ENCODE measurements around the gene KIFAP3. TPM values are rescaled to one million over a fixed set of nuclear protein-coding genes. Genes with fewer than 3 reads are reported as not detected.
"Not testable (repeated sequence)": the region's sequence is repeated elsewhere in the genome, so short reads cannot be mapped to it uniquely, and the experiment has no call there.

Gene KIFAP3
- total and polyA plus RNA-seq, 9 donors: 28.8 to 41.2 (median 34.5) TPM

GRCh38 chr1:170086399-170087032 lies 12.0 kb upstream of the KIFAP3 start:
- no peaks in the 10 kb centered on the region for H3K9me3 ChIP-seq (replicated peaks; ENCODE audit: control insufficient read depth, low read depth, low read length)
- H3K36me3 ChIP-seq (ENCODE audit: control insufficient read depth, insufficient read depth, low read length): no peaks in the 10 kb centered on the region
- peak; percentile 32 for DNase-seq
- no peaks in the 10 kb centered on the region for H3K4me1 ChIP-seq (ENCODE audit: control insufficient read depth, insufficient read depth, low read length)
- no CpG with 5 or more reads among the region's 2 CpGs for WGBS (ENCODE audit: insufficient coverage)
- no peaks in the 10 kb centered on the region for H3K27me3 ChIP-seq (ENCODE audit: control insufficient read depth, insufficient read depth, low read length)
- H3K27ac ChIP-seq (ENCODE audit: low read length): no peak overlapping the region
- no peak overlapping the region for H3K4me3 ChIP-seq (ENCODE audit: low read length)

GRCh38 chr1:170085091-170085490 lies 10.6 kb upstream of the KIFAP3 start:
- H3K9me3 ChIP-seq (replicated peaks; ENCODE audit: control insufficient read depth, low read depth, low read length): no peaks in the 10 kb centered on the region
- DNase-seq: no peak
- WGBS (ENCODE audit: insufficient coverage): no CpG with 5 or more reads among the region's 2 CpGs
- H3K27ac ChIP-seq (ENCODE audit: low read length): no peak overlapping the region
- no peaks in the 10 kb centered on the region for H3K36me3 ChIP-seq (ENCODE audit: control insufficient read depth, insufficient read depth, low read length)
- no peaks in the 10 kb centered on the region for H3K4me1 ChIP-seq (ENCODE audit: control insufficient read depth, insufficient read depth, low read length)
- H3K27me3 ChIP-seq (ENCODE audit: control insufficient read depth, insufficient read depth, low read length): no peaks in the 10 kb centered on the region
- H3K4me3 ChIP-seq (ENCODE audit: low read length): no peak overlapping the region

DNA sequence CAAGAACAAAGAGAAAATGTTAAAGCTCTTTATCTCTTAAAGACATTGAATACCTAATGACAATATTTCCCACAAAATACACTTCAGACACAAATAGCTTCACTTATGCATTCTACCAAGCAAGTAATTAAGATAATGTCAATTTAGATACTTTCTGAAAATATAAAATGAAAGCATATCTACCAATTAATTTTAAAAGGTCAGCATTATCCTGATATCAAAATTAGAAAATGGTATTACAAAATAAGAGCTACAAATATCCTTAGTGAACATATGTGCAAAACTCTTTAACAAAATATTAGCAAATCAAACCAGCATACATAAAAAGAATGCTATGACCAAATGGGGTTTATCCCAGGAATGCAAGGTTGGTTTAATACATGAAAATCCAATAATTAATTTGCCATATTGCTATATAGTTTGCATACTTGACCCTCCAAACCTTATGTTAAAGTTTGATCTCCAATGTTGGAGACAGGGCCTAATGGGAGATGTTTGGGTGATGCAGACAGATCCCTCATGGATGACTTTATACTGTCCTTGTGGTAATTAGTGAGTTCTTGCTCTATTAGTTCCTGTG lies 4.2 kb upstream of the KIFAP3 start:
- DNase-seq: no peak
- Histone ChIP-seq H3K4me1 (ENCODE audit: control insufficient read depth, insufficient read depth, low read length) (peaks cover 6% of the 10 kb centered on the region), H3K27me3 (ENCODE audit: control insufficient read depth, insufficient read depth, low read length) (no peaks in the 10 kb centered on the region), H3K36me3 (ENCODE audit: control insufficient read depth, insufficient read depth, low read length) (no peaks in the 10 kb centered on the region), H3K9me3 (replicated peaks; ENCODE audit: control insufficient read depth, low read depth, low read length) (peaks cover 2% of the 10 kb centered on the region), H3K27ac (ENCODE audit: low read length) (no peak overlapping the region), H3K4me3 (ENCODE audit: low read length) (no peak overlapping the region)

DNA sequence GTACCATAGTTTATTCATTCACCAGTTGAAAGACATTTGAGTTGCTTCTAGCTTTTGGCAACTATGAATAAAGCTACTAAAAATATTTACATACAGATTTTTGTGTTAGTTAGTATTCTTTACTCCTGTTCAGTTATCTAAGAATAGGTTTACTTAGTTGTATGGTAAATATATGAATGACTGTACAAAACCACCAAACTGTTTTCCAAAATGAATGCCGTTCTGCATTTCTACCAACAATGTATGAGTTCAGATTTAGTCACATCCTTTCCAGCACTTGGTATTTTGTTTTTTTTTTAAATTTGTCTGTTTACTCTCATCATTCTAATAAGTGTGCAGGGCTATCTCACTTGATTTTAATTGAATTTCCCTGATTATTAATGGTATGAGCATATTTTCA lies 3.4 kb upstream of the KIFAP3 start:
- no peak overlapping the region for H3K4me3 ChIP-seq (ENCODE audit: low read length)
- peaks cover 7% of the 10 kb centered on the region for H3K4me1 ChIP-seq (ENCODE audit: control insufficient read depth, insufficient read depth, low read length)
- no peak overlapping the region for H3K27ac ChIP-seq (ENCODE audit: low read length)
- H3K9me3 ChIP-seq (replicated peaks; ENCODE audit: control insufficient read depth, low read depth, low read length): peaks cover 2% of the 10 kb centered on the region
- no peak for DNase-seq
- WGBS (ENCODE audit: insufficient coverage): no CpG with 5 or more reads among the region's 1 CpG
- H3K36me3 ChIP-seq (ENCODE audit: control insufficient read depth, insufficient read depth, low read length): no peaks in the 10 kb centered on the region
- no peaks in the 10 kb centered on the region for H3K27me3 ChIP-seq (ENCODE audit: control insufficient read depth, insufficient read depth, low read length)

DNA sequence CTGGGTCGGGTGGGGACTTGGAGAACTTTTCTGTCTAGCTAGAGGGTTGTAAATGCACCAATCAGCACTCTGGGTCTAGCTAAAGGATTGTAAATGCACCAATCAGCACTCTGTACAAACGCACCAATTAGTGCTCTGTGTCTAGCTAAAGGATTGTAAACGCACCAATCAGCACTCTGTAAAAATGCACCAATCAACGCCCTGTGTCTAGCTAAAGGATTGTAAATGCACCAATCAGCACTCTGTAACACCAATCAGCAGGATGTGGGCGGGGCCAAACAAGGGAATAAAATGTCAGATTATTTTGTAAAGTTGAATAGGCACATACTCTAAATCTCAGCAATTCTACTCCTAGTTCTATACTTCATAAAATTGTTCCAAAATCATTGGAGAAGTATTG lies 2.5 kb upstream of the KIFAP3 start:
- 100% methylated on average over 2 of the region's 5 CpGs for WGBS (ENCODE audit: insufficient coverage)
- not testable (repeated sequence) for H3K9me3 ChIP-seq (replicated peaks; ENCODE audit: control insufficient read depth, low read depth, low read length); H3K27ac ChIP-seq (ENCODE audit: low read length); H3K36me3 ChIP-seq (ENCODE audit: control insufficient read depth, insufficient read depth, low read length); H3K4me1 ChIP-seq (ENCODE audit: control insufficient read depth, insufficient read depth, low read length); DNase-seq; H3K4me3 ChIP-seq (ENCODE audit: low read length); H3K27me3 ChIP-seq (ENCODE audit: control insufficient read depth, insufficient read depth, low read length)

GRCh38 chr1:170076199-170076598 lies 1.7 kb upstream of the KIFAP3 start:
- peaks cover 7% of the 10 kb centered on the region for H3K4me1 ChIP-seq (ENCODE audit: control insufficient read depth, insufficient read depth, low read length)
- peaks cover 4% of the 10 kb centered on the region for H3K9me3 ChIP-seq (replicated peaks; ENCODE audit: control insufficient read depth, low read depth, low read length)
- H3K36me3 ChIP-seq (ENCODE audit: control insufficient read depth, insufficient read depth, low read length): no peaks in the 10 kb centered on the region
- H3K27ac ChIP-seq (ENCODE audit: low read length): no peak overlapping the region
- no peaks in the 10 kb centered on the region for H3K27me3 ChIP-seq (ENCODE audit: control insufficient read depth, insufficient read depth, low read length)
- H3K4me3 ChIP-seq (ENCODE audit: low read length): no peak overlapping the region
- DNase-seq: no peak

GRCh38 chr1:170075186-170075585 lies 691 bp upstream of the KIFAP3 start:
- no CpG with 5 or more reads among the region's 3 CpGs for WGBS (ENCODE audit: insufficient coverage)
- Histone ChIP-seq H3K36me3 (ENCODE audit: control insufficient read depth, insufficient read depth, low read length) (no peaks in the 10 kb centered on the region), H3K4me3 (ENCODE audit: low read length) (peak overlapping the region; percentile 55), H3K27me3 (ENCODE audit: control insufficient read depth, insufficient read depth, low read length) (no peaks in the 10 kb centered on the region), H3K27ac (ENCODE audit: low read length) (peak overlapping the region; percentile 80), H3K9me3 (replicated peaks; ENCODE audit: control insufficient read depth, low read depth, low read length) (peaks cover 4% of the 10 kb centered on the region), H3K4me1 (ENCODE audit: control insufficient read depth, insufficient read depth, low read length) (peaks cover 7% of the 10 kb centered on the region)
- no peak for DNase-seq

DNA sequence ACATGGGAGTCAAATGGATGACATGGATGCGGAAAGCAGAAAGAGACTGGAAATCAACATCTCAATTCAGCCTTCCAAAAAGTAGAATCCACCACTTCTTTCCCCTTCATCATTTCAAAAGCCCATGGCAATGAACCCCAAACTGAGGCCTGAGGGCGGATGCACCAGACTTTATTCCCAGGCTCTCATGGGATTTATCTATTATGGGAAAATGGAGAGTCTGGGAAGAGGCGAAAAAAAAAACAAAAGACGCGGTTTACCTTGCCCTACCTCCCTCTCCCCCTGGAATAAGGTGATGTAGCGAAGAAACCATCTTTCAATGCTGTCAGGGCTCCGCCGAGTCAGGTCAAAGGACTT lies 624 bp downstream of the KIFAP3 start:
- peaks cover 2% of the 10 kb centered on the region for H3K9me3 ChIP-seq (replicated peaks; ENCODE audit: control insufficient read depth, low read depth, low read length)
- peak overlapping the region; percentile 55 for H3K4me3 ChIP-seq (ENCODE audit: low read length)
- WGBS (ENCODE audit: insufficient coverage): 0% methylated on average over 2 of the region's 8 CpGs
- H3K36me3 ChIP-seq (ENCODE audit: control insufficient read depth, insufficient read depth, low read length): no peaks in the 10 kb centered on the region
- H3K4me1 ChIP-seq (ENCODE audit: control insufficient read depth, insufficient read depth, low read length): peaks cover 7% of the 10 kb centered on the region
- no peaks in the 10 kb centered on the region for H3K27me3 ChIP-seq (ENCODE audit: control insufficient read depth, insufficient read depth, low read length)
- peak overlapping the region; percentile 80 for H3K27ac ChIP-seq (ENCODE audit: low read length)
- no peak for DNase-seq

DNA sequence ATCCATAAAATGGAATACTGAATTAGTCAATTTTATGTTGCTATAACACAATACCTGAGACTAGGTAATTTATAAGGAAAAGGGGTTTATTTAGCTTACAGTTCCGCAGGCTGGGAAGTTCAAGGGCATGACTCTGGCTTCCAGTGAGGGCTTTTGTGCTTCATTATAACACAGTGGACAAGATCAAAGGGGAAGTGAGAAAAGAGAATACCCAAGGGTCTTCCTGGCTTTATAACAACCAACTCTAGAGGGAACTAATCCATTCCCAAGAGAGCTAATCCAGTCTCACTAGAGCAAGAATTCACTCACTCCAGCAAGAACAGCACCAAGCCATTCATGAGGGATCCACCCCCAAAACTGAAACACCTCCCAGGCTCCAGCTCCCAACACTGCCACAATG lies 3.1 kb downstream of the KIFAP3 start:
- peaks cover 7% of the 10 kb centered on the region for H3K4me1 ChIP-seq (ENCODE audit: control insufficient read depth, insufficient read depth, low read length)
- H3K9me3 ChIP-seq (replicated peaks; ENCODE audit: control insufficient read depth, low read depth, low read length): peaks cover 2% of the 10 kb centered on the region
- no peak for DNase-seq
- H3K27ac ChIP-seq (ENCODE audit: low read length): no peak overlapping the region
- no peaks in the 10 kb centered on the region for H3K27me3 ChIP-seq (ENCODE audit: control insufficient read depth, insufficient read depth, low read length)
- H3K36me3 ChIP-seq (ENCODE audit: control insufficient read depth, insufficient read depth, low read length): no peaks in the 10 kb centered on the region
- no peak overlapping the region for H3K4me3 ChIP-seq (ENCODE audit: low read length)
- WGBS (ENCODE audit: insufficient coverage): no CpG with 5 or more reads among the region's 1 CpG

- no peaks in the 10 kb centered on the region for H3K27me3 ChIP-seq (ENCODE audit: control insufficient read depth, insufficient read depth, low read length)
- H3K9me3 ChIP-seq (replicated peaks; ENCODE audit: control insufficient read depth, low read depth, low read length): peaks cover 2% of the 10 kb centered on the region
- peaks cover 4% of the 10 kb centered on the region for H3K4me1 ChIP-seq (ENCODE audit: control insufficient read depth, insufficient read depth, low read length)
- H3K36me3 ChIP-seq (ENCODE audit: control insufficient read depth, insufficient read depth, low read length): no peaks in the 10 kb centered on the region
- H3K4me3 ChIP-seq (ENCODE audit: low read length): no peak overlapping the region
- H3K27ac ChIP-seq (ENCODE audit: low read length): no peak overlapping the region
- DNase-seq: no peak
Measured at GRCh38 chr1:170068923-170069322, 5.6 kb downstream of the KIFAP3 start.

- no peak overlapping the region for H3K4me3 ChIP-seq (ENCODE audit: low read length)
- H3K9me3 ChIP-seq (replicated peaks; ENCODE audit: control insufficient read depth, low read depth, low read length): peaks cover 2% of the 10 kb centered on the region
- no peaks in the 10 kb centered on the region for H3K36me3 ChIP-seq (ENCODE audit: control insufficient read depth, insufficient read depth, low read length)
- no peaks in the 10 kb centered on the region for H3K27me3 ChIP-seq (ENCODE audit: control insufficient read depth, insufficient read depth, low read length)
- WGBS (ENCODE audit: insufficient coverage): no CpG with 5 or more reads among the region's 3 CpGs
- no peak overlapping the region for H3K27ac ChIP-seq (ENCODE audit: low read length)
- no peaks in the 10 kb centered on the region for H3K4me1 ChIP-seq (ENCODE audit: control insufficient read depth, insufficient read depth, low read length)
- DNase-seq: no peak
Measured at GRCh38 chr1:170067253-170067819, 7.2 kb downstream of the KIFAP3 start.

Measured in muscle of leg (tissue), 11 donors.